GM20000 (cell line): Measurements from ENCODE around the gene PDZK1IP1.
A peak's percentile ranks its signal among the peaks of the same experiment; 100 is the strongest.

ENCODE experiments used
- DNase-seq: peaks from one replicate; pipeline ENCODE4 v3.0.0; 2012; ENCODE audit warnings: low spot score
- CTCF ChIP-seq: IDR thresholded peaks from 2 replicates; pipeline ENCODE4 v1.5.1; 2012; ENCODE audit warnings: mild to moderate bottlenecking, control low read depth; ENCODE audit errors: extremely low read depth, missing control alignments

PDZK1IP1 gene

DNA sequence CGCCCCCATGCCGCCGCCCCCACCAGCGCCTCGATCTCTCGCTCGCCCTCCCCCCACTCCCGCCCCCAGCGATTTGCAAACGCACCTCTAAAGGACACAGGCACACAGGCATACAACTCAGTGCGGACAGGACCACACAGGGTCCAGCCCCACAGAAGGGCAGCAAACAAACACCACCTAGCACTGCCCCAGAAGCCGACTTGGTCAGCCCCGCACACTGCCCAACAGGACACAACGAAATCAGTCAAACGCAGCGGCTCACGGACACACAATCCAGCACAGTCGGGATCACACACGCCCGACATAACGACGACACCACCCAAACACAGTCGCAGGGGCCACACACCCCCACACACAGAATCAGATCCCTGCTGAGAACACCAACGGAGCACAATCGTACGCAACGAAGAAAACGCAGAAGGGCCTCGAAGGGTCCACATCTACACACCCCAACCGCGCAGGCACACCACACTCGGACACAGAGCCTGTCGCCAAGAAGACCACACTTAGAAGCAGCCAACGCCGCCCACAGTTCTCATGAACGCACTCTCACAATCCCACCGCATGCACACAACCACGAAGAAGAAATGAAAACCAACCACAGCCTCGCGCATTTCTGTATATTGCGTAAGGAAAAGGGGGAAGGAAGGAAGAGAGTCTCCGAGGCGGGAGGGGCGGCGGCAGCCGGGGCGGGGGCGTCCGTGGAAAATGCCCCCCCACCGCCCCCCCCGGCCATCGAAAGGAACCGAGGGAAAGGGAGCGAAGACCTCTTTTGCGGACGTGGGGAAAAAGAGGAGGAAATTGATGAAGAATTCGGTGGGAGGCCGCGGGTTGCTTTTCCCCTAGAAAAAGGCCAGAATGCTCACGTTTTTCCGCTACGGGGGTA is 41.7 kb upstream of the PDZK1IP1 start:
- peak; percentile 62 for DNase-seq
- TF ChIP-seq CTCF = no peak

DNA sequence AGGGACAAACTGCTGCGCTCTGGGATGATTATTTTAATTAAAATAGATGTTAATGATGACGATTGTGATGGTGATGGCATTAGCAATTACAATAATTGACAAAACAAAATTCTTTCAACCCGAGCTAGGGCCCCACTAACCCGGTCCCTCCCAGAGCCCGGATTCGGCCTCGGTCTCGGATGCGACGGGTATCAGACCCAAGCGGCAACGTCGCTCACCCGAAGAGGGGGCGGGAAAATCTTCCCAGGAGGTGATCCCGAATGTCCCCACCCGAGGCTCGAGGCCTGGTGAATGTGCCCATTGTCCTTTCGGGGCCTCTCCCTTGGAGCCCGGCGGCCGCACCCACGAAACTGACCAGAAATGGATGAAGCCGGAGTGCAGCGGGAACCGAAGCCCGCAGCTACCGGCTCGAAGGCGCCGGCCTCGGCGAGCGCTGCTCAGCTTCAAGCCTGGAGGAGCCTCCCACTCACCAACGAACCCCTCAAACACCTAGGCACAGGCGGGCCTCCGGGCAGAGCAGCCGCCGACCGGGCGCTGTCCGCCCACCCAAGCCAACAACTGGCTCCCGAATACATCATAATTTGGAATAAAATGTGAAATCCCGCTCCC is 41.0 kb upstream of the PDZK1IP1 start:
- peak; percentile 56 for DNase-seq
- no peak for TF ChIP-seq CTCF

DNA sequence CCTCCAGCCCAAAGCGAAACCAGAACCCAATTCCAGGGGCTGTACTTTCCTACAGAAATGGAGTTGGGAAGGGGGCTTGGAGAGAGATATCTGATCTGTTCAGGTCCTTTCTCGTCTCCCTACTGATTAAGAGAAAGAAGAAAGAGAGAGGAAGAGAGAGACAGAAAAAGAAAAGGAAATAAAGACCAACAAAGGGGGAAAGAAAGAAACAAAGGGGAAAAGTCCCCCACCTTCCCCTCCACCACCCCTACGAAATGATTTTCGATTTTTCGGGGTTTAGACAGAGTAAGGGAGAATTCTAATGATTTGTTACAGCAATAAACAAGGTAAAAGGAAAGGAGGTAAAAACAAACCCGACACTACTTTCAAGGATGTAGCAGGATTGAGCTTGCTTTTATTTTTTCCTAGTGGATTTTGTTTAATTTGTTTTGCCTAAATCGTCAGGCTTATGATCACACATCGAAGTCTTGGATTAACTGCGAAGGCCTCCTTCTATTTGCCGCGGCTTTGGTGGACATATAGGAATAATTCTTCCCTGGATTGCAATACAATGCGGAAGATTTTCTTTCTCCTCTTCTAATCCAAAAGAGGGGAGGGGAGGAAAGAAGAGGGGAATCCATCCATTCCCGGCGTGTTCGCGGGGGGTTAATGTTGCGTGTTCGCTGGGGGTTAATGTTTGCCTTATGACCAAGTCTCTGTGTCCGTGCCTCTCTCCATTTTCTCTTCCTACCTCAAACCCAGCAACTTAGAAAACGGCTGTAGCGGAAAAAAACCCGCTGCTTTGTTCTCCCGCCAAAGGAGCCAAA is 40.3 kb upstream of the PDZK1IP1 start:
- no peak for DNase-seq
- no peak for TF ChIP-seq CTCF

DNA sequence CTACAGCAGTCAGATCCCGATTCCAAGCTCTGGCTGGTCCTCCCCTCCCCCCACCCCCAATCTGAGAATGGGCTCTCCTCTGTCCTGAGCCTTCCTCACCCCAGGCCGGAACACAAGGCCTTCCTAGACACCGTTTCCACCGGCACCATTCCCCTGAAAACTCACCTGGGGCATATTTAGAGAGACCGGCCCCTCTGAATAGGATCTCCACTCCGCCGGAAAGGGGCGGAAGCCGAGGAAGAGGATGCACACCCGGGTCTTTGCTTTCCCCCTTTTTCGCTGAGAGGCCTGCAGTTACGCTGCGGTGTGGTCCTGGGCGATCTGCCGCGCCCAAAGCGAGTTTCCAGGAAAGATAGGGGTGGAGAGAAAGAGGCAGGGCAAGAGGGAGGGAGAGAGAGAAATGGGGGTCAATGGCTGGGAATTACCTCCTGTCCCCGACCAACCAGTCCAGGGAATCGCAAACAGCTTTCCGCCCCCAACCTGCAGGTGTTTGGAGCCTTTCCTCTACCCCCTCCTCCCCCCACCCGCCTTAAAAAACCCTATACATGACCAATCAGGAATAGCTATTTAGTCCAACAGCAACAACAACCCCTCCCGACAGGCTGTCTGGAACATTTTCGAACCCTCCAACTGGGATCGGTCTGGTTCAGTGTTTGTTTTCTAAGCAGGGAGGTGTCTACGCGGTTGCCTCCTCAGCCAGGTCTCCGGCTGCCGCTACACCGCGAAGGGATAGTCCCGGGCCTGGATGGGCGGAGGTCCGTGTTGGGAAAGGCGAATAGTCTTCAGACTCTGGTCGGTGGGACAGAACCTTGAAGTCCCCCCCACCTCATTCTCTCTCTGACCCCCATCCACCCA is 39.4 kb upstream of the PDZK1IP1 start:
- TF ChIP-seq CTCF = no peak
- no peak for DNase-seq

- DNase-seq = no peak
- no peak for TF ChIP-seq CTCF
Observed at GRCh38 chr1:47228644-47229030, 38.8 kb upstream of the PDZK1IP1 start.

GRCh38 chr1:47227341-47228232 is 37.8 kb upstream of the PDZK1IP1 start:
- TF ChIP-seq CTCF = no peak
- no peak for DNase-seq
